Measurements from ENCODE around the gene PDE7B.

- TF ChIP-seq CTCF (IDR thresholded peaks at IDR 0.05): no peak
- TF ChIP-seq POLR2A (IDR thresholded peaks at IDR 0.05): no peak
Observed at GRCh38 chr6:135935941-135936601, 84.6 kb downstream of the PDE7B start.

All from thyroid gland (tissue), 4 donors.